Activated T-helper 9 cell treated with anti-CD3 and anti-CD28 coated beads, Interleukin-2, amount 50 U/mL, for 16 hours (primary cell): ENCODE measurements around the gene TMEM144.

Source experiments
- DNase-seq: peaks from one replicate; pipeline ENCODE4 v3.0.0-alpha.2; 2020; ENCODE audit warnings: low read depth

Gene TMEM144

DNA sequence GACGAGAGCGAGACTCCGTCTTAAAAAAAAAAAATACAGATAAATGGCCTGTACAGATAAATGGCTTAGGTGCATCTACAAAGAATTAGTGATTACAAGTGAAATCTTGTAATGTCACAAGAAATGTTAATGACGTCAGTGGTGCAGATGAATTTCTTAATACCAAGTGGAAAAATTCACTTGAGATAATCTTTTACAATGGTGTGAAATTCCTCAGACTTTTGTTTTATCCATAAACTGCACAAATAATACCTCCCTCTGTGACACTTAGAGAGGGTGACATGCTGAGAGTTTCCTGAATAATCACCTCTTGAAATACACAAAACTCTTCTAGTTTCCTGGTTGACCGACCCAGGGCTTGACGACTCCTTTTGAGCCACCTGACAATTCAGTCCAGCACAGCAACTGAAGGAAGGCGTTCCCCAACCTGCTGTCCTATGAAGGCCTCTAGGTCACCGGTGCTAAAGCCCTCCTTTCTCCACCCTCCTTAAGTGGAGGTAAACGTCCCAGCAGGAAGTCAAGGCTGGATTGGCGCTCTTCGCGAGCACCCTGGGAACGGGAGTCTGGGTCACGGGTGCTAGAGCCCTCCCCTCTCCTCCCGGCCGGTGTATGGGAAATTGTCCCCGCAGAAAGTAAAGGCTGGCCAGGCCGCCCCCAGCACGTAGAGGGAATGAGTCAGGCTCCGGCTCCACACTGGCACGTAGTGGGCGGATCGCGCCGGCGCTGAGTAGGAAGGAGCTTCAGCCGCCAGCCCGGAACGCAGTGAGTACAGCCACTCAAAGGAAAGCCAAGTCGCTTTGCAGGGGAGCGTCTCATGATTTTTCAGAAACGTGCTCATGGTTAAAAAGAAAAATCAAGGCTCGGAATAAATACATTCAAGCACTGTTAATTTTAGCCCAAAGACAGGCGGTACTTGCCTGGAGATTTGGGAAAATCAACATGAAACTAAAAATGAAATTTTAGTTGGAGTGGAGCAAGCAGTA, at the start of gene TMEM144:
Gene TMEM144 (plus strand): TSS at position 662 of the 983 bp plus-strand sequence. CDS start 2,182 bp downstream, outside the sequence.
- no peak for DNase-seq

- no peak for DNase-seq
Measured at GRCh38 chr4:158161551-158162354, 48.5 kb upstream of the TMEM144 start.

DNA sequence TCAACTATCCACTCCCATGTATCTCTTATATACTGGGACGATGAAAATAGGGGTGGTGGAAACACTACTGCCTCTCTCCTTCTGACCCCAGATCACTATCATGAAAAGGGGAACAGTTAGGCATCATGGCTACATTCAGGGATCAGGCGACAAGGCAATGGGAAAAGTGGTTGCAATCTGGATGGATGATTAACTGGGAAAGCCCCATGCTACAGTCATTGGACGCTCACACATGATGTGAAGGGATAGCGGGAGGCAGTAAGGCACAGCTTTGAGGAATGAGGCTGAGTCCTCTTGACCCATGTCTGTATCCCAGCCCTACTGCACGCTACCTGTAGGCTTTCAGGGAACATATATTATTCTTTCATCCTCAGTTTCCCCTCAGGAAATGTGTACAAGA, 47.7 kb upstream of the TMEM144 start:
- DNase-seq: no peak

DNA sequence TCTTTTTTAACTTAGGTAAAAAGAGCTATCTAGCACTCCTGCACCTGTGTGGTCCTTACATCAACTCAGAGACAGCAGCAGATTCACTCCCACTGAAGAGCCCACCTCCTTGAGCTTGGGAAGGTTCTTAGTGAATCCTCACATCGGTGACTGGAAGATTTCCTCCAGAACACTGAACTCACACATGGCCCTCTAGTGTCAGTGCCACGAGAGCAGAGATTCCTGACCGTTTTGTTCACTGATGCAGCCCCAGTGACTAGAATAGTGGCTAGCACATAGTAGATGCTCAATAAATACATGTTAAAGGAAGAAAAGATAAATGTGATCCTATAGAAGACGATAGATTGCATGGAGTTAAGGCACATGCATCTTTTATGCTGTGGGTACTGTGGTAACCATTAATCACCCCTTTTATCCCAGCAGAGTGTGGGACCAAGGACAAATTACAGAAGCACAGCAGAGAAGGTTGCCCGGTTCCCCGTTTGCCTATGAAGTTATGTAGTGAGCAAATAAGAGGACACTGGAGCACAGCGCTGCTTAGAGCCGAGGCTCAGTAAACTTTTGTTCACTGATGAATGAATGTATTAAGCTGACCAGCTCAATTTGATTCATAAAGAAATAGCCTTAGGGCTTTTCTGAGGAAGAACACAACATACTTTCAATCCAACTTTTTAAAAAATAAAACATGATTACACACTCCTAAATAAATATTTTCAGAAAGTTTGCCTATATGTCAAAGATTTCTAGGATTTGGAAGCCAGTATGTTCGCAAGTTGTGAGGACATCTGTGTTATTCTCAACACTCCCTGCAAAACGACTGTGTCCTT, 46.1 kb upstream of the TMEM144 start:
- DNase-seq: no peak

GRCh38 chr4:158164768-158165213, 45.5 kb upstream of the TMEM144 start:
- no peak for DNase-seq

GRCh38 chr4:158166701-158167100, 43.6 kb upstream of the TMEM144 start:
- DNase-seq: no peak

DNA sequence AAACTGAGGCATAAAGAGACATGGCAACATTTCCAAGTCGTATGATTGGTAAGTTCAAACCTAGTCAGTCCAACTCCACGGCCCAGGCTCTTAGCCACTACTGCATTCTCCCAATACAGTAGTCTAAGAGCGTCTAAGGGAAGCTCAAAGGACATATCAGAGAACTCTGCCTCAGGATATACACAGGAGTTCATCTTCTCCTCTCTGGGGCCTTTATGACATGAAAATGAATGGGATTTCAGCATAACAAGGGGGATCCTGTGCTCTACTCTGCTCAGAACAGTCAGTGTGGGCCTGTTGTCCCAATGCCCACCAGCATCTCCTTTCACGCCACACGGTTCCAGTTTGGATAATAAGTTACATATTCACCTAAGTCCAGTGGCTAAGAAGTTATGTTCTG, 41.7 kb upstream of the TMEM144 start:
- no peak for DNase-seq

DNA sequence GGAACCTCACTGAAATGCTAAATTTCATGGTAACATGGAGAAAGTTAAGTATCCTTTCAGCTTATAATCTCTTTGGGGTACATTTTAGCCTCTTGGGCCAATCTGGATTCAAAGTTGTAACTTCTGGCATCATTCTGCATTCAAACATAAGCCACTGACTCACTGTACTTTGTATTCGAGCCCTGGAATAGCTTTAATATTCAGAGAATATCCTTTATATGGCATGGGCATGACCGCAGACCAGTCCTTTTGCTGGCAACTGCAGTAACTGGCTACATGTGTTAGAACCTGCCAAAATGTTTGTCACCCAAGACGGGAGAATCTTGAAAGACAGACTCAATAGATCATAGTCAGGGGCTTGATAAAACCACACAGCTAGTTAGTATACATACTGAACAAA, 40.8 kb upstream of the TMEM144 start:
- DNase-seq: no peak

DNA sequence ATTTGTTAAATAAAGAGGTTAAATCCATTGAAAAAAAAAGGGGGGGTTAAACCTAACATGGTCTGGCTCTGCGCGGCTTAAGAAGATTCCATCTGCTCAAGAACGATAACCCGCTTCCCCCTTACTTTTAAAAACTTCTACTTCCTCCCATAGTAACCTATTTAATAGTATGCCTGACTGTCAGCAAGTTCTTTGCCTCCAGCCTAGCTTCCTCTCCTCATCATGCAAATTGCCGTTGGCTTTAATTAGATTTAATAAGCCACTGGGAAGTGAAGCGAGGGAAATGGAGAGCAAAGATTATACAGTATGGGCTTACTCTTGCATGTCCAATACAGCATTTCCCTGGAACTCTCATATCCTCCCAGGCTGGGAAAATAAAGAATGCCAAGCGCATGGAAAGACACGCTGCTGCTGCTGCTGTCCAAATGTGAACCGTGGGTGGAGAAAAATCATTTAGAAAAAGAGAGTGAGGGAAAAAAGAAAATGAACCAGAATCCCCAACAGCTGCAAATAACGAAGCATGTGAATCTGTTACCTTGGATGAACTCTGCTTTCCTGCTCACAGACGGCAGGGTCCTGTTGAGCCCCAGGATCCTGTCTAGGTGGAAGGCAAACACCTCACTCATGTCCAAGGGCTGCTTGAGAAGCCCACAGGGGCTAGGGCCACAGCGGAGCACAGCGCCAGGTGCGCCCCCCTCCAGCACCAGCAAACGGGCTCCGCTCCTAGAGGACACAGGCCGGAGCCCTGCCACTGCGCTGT, 40.2 kb upstream of the TMEM144 start:
- DNase-seq: no peak

GRCh38 chr4:158170691-158171561, 39.4 kb upstream of the TMEM144 start:
- DNase-seq: no peak

DNA sequence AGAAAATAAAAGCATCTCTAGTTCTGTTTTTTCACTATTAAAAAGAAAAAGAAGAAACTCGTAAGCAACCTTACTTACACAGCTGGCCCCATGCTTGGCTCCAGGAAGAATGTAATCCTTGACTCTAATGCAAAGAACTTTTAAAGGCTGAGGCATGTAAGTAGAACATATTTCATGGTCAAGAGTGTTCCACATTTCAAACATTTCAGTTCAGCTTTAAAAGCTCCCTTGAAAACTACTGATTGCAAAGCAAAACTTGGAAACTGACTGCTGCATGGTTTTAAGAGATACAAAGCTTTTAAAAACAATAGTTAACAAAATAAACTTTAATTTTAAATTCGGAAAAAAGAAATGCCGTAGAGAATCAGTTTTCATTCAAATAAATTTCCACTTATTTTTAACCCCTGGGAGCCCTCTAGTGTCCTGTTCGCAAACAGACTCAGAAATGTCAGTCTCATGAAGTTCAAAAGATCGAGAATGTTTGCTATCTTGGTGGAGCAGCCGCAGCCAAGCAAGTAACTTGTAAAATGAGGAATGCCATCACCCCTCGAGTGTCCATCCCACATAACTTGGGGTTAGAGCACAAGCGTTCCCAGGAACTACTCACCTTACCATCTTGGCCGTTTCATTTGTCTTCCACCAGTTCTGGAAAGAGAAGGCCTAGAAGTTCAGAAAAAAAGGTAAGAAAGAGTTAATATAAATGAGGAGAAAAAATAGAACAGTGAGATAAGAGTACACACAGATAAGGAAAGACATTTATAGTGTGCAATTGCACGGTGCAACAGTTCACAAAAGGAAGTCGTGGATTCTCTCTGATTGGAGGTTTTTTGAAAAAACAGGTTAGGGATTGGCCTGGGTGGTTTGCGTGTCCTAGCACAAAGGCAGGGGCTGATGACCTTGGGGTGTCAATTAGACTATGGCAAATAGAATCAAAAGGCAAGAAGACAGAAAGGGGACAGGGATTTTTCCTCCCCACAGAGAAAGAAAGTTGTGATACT, 37.7 kb upstream of the TMEM144 start, which contains the start of gene GASK1B:
Gene GASK1B (minus strand): TSS at position 765 of the 998 bp plus-strand sequence. CDS start 1,650 bp downstream, outside the sequence.
- DNase-seq: no peak

DNA sequence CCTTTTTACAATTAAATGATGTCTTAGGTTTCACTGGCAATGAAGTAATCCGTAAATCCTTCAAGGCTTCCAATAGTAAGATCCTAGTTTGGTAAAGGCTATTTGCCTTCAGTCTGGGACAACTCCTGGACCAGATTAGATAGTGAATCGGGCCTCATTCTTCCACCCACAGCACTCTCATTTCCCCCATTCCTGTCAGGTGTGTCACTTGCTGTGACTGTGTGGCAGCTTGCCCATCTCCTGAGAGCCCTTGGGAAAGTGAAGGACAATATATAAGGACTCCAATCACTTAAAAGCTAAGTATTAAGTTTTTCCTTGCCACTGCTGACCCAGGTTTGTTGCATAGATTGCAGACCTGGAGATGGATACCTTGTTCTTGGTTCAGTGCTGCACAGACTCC, 34.2 kb upstream of the TMEM144 start:
- DNase-seq: no peak

- no peak for DNase-seq
Measured at GRCh38 chr4:158176776-158177175, 33.5 kb upstream of the TMEM144 start.

- no peak for DNase-seq
Measured at GRCh38 chr4:158179465-158179864, 30.8 kb upstream of the TMEM144 start.

DNA sequence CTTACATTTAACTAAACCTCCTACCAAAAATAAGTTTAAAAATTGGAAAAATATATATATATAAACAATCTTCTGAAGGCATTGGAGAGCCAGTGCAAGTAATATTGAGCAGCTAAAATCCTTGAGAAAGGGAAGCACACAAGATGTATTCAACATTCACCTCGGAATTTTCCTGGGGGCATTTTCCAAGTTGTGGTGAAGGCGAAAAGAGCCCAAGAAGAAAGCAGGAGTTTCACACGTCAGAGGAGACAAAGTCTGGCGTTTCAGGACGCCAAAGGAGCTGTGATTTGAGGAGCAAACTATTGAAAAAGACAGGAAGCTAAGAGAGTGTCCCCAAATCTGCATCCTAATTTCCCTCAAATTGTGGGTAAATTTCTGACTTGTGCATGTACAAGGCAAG, 28.4 kb upstream of the TMEM144 start:
- no peak for DNase-seq

GRCh38 chr4:158182736-158183135, 27.6 kb upstream of the TMEM144 start:
- no peak for DNase-seq

GRCh38 chr4:158186815-158187214, 23.5 kb upstream of the TMEM144 start:
- DNase-seq: no peak

GRCh38 chr4:158189422-158189821, 20.9 kb upstream of the TMEM144 start:
- DNase-seq: no peak

DNA sequence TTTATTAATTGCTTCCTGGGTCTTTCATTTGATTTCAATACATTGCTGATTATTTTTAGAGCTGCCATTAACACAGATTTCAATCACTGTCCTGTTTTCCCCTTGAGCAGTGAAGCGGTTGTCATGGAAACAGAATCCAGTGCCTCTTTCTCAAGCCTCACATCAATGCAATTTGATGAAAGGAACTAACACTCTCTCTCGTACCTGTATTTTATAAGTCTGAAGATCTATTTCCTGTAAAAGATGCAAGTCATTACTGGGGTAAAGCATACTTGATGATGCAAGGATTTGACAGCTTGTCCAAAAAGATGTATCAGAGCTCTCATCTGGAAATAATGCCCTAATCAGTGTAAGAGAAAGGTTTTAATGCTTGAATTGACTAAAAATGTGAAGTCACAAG, 19.6 kb upstream of the TMEM144 start:
- no peak for DNase-seq
